Activated naive CD8-positive, alpha-beta T cell treated with anti-CD3 and anti-CD28 coated beads, Interleukin-2, amount 50 U/mL, for 16 hours (primary cell): ENCODE measurements around the gene NFATC3.
"Not testable (repeated sequence)": the region's sequence is repeated elsewhere in the genome, so short reads cannot be mapped to it uniquely, and the experiment has no call there.

Source experiments
- DNase-seq: peaks from one replicate; pipeline ENCODE4 v3.0.0-alpha.2; 2020; ENCODE audit warnings: low read depth, low spot score

The NFATC3 gene

DNA sequence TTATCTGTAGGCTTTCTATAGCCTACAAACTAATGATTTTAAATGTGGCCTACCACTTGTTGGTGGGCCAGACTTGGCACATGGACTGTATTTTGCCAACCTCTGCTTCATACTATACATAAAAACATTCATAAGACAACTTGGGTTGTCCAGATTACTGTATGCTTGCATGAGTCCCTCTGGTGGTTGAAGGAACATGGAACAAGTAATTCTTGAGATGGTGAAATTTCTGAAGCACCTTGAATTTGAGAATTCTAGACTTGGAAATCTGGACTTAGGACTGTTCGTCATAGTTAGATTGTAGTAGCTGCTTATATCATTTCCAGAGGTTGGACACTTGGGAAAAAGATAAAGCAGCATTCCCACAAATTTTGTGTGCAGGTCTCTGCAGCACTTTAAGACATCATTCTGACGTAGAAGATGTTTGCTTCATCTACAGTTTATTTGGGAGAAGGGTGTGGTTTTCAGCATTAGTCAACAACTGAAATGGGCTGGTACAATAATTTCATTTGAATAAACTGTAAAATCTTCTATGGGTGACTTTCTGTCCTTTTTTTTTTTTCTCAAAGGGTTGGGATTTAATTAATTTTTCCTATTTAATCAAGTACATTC is 31.2 kb downstream of the NFATC3 start:
- DNase-seq = no peak

DNA sequence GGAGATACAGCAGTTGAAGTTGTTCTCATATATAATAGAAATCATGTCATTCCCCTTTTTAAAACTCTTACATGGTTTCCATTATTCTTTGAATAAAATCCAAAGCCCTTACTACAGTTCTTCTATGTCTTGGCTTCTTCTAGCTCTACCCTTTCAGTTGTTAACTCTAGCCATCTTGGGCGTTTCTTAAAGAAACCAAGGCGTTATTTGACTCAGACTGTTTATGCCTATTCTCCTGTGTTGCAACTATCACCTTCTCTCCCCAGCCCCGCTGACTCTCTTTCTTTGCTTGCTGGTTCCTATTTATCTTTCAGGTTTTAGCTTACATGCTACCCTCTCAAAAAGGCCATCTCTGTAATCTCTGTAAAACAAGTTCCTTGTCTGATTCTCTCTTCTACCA is 32.7 kb downstream of the NFATC3 start:
- DNase-seq = no peak

DNA sequence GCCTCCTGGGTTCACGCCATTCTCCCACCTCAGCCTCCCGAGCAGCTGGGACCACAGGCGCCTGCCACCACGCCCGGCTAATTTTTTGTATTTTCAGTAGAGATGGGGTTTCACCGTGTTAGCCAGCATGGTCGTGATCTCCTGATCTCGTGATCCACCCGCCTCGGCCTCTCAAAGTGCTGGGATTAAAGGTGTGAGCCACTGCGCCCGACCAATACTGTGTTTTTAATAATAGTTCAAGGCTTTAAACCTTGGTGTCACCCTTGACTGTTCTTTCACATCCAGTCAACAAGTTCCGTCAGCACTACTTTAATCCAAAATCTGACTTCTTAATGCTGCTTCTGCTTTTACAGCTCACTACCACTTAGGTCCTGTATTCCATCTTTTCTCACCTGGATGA is 33.8 kb downstream of the NFATC3 start:
- DNase-seq = not testable (repeated sequence)

DNA sequence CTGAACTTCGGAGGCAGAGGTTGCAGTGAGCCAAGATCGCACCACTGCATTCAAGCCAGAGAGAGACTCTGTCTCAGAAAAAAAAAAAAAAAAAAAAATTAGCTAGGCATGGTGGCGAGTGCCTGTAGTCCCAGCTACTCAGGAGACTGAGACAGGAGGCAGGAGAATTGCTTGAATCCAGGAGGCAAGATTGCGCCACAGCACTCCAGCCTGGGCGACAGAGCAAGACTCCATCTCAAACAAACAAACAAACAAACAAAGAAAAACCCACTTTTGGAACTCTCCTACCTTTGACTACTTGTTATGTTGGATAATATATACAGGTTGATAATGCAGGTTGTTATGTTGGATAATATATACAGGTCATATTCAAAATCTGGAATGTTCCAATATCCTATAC is 35.3 kb downstream of the NFATC3 start:
- DNase-seq = not testable (repeated sequence)

DNA sequence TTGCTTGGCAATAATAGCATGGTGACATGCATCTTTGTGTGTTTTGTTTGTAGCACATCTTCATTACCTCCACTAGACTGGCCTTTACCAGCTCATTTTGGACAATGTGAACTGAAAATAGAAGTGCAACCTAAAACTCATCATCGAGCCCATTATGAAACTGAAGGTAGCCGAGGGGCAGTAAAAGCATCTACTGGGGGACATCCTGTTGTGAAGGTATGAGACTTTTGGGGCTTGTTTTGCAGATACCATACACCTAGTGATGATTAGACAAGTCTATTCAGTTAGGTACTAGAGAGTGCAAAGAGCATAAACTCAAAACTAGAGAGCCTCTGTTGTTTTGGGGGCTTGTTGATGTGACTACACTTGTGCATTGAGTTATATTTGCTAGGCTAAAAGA is 41.2 kb downstream of the NFATC3 start:
- DNase-seq = no peak

DNA sequence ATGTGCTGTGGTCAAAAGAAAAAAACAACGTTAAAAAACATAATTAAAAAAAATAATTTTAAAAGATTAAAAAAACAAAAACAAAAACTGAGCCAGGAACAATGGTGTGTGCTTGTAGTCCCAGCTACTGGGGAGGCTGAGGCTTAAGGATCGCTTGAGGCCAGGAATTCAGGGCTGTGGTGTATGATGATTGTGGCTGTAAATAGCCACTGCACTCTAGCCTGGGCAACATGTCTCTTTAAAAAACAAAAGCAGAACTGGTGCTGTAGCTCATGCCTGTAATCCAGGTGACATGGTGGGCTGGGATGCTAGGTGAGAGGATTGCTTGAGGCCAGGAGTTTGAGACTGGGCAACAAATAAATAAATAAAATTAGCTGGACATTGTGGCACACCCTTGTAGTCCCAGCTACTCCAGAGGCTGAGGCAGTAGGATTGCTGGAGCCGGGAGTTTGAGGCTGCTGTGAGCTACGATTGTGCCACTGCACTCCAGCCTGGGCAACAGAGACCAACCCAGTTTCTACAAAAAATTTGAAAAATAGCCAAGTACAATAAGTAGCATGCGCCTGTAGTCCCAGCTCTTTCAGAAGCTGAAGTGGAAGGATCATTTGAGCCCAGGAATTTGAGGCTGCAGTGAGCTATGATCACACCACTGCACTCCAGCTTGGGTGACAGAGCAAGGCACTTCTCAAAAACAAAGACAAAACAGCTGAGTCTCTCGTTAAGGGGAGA is 43.6 kb downstream of the NFATC3 start:
- no peak for DNase-seq

DNA sequence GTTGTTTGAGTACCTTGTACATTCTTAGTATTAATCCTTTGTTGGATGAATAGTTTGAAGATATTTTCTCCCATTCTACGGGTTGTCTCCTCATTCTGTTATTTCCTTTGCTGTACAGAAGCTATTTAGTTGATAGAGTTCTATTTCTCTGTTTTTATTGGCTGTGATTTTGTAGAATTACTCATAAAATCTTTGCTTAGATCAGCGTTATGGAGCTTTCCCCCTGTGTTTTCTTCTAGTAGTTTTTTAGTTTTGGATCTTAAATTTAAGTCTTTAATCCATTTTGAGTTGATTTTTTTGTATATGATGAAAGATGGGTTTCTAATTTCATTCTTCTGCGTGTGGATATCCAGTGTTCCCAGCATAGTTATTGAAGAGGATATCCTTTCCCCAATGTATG is 45.4 kb downstream of the NFATC3 start:
- no peak for DNase-seq

DNA sequence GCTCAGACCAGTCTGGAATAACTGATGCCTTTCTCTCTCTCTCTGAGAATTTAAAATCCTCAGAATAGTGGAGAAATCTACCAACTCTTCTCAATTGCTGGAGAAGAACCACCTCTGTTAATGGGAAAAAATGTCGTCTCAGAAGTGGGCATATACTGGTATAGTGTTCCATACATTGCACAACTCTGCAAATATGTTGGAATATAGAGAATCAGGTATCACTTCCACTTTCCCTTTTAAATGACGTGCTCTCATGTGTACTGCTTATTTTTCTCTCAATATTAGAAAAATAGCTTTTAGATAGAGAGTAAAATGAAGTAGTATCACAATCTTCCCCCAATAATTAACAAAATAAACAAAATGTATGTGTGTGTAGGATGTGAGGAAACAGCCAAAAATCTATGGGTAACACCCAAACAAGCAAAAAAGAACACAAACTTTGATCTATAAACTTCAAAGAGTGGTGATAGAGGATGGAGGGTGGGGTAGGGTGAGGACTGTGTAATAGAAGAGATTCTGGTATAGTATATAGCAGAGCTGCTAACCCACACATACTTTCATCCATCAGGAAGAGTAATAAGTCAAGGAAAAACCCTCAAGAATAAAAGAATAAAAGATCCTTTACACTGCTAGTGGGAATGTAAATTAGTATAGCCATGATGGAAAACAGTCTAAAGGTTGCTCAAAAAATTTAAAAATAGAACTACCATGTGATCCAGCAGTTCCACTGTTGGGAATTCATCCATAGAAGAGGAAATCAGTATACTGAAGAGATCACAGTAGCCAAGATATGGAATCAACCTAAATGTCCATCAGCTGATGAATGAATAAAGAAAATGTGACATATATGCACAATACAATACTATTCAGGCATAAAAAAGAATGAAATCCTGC is 46.9 kb downstream of the NFATC3 start:
- no peak for DNase-seq

DNA sequence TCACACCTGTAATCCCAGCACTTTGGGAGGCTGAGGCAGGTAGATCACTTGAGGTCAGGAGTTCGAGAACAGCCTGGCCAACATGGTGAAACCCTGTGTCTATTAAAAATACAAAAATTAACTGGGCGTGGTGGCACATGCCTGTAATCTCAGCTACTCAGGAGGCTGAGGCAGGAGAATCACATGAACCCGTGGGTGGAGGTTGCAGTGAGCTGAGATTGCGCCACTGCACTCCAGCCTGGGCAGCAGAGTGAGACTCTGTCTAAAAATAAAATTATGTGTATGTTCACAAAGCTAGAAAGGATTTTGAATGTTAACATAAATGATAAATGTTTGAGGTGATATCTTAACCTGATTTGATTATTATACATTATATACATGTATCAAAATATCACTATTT is 47.8 kb downstream of the NFATC3 start:
- not testable (repeated sequence) for DNase-seq

DNA sequence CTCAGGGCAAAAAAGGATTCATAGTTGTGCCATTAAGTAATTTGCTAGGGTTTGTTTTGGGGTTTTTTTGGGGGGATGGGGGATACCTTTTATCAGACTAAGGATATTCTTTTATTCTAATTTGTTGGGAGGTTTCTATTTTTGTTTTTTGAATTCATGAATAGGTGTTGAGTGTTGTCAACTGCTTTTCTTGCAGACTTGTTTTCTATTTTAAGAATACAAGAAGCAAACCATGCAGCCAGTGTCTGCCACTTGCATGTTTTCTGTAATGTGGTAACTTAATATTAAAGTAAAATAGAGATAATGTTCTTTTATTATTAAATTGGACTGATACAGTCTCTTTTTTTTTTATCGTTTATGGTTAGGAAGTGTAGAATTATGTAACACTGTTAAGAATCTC is 49.5 kb downstream of the NFATC3 start:
- no peak for DNase-seq

DNA sequence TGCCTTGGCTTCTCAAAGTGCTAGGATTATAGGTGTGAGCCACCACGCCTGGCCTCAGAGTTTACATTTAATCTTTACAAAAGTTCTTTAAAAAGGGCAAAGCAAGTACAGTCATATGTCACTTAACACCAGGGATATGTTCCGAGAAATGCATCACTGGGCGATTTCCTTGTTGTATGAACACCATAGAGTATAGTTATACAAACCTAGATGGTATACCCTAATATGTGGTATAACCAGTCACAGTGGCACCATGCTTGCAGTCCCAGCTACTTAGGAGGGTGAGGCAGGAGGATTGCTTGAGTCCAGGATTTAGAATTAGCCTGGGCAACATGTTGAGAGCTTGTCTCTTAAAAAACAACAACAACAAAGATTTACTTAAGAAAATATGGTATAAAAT is 51.3 kb downstream of the NFATC3 start:
- DNase-seq = no peak

DNA sequence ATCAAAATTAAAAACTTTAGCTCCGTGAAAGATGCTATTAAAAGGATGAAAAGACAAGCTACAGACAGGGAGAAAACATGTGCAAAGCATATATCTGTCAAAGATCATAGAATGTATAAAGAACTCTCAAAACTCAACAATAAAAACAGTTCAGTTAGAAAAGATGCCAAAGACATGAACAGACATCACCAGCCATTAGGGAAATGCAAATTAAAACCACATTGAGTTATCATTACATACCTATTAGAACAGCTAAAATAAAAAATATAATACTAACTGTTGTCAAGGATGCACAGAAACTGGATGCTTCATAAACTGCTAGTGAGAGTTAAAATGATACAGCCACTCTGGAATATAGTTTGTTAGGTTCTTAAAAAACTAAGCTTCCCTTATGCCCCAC is 58.8 kb downstream of the NFATC3 start:
- DNase-seq = no peak

DNA sequence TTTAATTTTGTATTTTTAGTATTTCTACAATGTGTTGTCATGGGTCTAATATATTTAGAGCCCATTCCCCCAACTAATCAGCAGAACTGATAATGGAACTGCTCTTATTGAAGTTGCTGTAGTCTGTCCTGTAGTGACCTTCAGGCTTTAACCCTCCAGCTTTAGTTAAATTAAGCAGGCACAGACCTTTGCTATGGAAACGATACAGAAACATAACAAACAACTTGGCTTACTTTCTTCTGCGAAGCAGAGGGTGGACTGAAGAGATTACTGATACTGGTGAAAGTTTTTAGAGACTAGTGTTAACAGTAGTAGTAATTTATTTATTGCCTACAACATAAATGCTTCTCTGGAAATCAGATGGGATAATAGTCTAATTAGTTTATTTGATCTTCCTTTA is 61.4 kb downstream of the NFATC3 start:
- DNase-seq = no peak

DNA sequence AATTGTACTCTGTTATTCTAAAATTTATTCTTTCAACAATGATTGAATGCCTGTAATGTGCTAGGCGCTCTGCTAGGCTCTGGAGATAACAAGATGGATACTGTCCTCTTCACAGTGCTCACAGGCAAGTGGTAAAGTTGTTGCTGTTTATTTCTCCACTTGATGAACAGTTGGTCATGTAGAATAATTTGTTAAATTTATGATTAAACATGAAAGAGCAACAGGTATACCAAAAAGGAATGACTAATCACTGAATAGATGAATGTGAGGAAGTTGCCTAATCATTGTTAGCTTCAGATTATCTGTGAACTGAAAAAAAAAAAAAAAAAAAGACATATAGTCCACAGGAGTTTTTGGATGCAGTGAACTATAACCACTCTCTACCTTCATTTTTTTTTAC is 62.3 kb downstream of the NFATC3 start:
- DNase-seq = no peak

DNA sequence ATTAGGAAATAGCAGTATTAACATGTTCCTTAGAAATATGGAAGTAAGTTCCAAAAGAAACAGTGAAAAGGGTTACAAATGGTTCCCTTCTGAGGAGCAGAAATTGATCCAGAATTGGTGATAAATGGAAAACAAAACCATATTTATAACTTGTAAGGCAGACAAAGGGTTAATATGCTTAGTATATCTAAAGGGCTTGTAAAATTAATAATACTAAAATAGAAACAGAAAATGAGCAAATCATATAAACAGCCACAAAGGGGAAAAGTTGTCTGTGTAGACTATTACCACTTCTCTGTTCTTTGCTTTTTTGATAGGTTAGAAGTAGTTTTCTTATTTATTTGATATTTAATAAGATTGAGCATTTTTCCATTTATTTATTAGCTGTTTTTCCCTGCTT is 64.4 kb downstream of the NFATC3 start:
- DNase-seq = no peak

DNA sequence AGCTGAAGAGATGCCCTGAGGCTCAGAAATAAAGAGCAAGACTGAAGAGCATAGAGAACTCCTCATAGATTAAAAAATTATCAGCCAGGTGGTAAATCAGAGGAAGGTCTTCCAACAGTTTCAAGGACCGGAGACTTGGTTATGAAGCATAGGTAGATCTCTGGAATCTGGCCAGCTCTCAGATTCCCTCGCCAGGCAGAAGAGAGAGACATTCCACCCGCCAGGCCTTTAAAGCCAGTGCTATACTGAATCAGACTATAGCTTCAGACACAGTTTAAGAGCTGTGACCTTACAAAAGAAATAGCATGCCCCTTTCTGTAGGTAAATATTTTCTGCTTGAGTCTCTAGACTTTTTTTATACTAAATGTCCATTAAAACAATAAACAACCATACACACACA is 70.3 kb downstream of the NFATC3 start:
- DNase-seq = no peak

DNA sequence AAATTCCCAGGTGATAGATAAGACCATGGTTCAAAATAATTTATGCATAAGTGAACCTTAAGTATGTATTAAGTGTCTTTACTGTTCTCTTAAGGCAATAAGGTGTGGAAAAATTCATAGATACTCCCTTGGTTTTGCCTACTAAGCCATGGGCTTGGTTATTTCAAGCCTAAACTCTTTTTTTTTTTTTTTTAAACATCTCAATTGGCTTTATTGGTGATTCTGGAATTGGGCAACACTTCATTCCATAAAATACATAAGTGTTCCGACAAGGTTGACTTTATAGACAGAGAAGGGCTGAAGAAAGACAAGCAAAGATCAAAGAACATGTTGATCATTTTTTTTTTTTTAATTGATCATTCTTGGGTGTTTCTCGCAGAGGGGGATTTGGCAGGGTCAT is 77.2 kb downstream of the NFATC3 start:
- no peak for DNase-seq

DNA sequence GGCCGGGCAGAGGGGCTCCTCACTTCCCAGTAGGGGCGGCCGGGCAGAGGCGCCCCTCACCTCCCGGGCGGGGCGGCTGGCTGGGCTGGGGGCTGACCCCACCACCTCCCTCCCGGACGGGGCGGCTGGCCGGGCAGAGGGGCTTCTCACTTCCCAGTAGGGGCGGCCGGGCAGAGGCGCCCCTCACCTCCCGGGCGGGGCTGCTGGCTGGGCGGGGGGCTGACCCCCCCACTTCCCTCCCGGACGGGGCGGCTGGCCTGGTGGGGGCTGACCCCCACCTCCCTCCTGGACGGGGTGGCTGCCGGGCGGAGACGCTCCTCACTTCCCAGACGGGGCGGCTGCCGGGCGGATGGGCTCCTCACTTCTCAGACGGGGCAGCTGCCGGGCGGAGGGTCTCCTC is 78.1 kb downstream of the NFATC3 start:
- DNase-seq = not testable (repeated sequence)

DNA sequence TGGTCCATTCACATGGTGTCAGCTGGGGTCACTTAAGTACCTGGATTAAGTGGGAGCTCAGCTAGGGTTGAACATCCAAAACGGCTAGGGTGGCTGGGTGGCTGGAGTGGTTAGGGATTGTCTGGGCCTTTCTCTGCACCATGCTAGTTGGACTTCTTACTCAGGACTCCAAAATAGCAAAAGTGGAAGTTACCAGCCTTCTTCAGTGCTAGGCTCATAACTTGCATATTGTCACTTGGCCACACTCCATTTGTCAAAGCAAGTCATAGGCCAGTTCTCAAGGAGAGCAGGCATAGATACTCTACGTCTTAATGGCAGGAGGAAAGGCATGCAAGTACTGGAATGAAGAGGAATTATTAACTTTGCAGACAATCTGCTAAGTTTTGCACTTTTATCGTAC is 81.1 kb downstream of the NFATC3 start:
- no peak for DNase-seq

DNA sequence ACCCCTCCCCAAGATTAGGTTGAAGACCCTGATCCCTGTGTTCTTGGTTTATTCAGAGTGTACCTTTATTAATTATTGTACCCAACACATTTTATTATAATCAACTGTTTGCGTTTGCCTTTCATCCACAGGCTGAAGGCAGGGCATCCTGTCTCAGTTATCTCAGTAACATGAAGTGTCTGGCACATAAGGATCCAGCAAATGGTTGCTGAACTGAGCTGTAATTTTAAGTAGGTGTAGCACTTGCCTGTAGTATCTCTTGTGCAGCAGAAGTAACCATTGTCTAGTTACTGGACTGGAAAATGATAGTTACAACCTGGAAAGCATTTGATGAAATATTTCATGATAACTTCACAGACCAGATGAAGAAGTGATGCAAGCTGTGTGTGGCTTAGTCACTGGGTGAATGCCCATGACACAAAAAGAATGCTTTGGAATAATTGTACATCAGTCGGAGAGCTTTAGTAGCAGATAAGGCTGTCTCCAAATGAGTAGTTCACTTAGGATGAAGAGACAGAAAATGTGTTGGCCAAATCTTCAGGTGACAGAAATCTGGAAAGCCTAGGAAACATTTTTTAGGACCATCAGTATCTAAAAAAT is 94.1 kb downstream of the NFATC3 start:
- DNase-seq = no peak

DNA sequence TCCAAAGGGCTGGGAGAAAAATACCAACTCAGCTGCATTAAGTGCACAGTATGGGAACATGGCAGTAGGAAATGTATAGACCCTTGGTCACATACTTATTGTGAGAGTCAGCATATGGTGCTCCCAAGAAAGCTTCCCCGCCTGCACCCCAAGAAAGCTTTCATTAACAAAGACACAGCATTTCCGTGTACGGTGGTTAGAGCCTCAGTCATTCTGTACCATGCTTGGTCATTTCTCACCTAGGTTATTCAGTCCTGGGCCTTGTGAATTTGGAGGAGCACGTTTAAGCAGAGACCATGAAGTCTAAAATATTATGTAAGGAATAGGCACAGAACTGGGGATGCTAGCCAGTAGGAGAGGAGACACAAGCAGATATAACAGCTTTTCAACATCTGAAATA is 94.7 kb downstream of the NFATC3 start:
- no peak for DNase-seq

DNA sequence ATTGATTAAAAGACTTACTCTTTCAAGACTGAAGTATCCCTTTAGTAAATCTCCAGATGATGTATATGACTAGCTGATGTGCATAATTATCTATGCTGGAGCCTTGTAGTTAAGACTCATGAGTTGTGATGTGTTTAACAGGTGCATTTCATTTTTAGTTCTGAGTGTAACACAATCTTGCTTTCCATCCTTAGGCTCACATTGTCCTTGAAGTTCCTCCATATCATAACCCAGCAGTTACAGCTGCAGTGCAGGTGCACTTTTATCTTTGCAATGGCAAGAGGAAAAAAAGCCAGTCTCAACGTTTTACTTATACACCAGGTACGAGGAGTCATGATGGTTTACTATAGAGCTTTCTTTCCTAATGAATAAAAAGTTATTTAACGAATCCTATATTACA is 97.9 kb downstream of the NFATC3 start:
- DNase-seq = no peak
